Renal pelvis (tissue), 4 donors: ENCODE results near the gene ATG4B. TPM values are rescaled to one million over a fixed set of nuclear protein-coding genes. Genes with fewer than 3 reads are reported as not detected.

Experiments used
- DNase-seq: peaks from one replicate; pipeline ENCODE4 v3.0.0-alpha.2; 2013
- polyA plus RNA-seq, 3 donors: library from polyadenylated mRNA; unstranded; fragments of 120-200 nt; gene quantifications; one replicate each; pipeline ENCODE4 v1.2.1, GENCODE V29; 2013; ENCODE audit not compliant: insufficient read length in 3 of 3

The ATG4B gene
- polyA plus RNA-seq, 3 donors: 83.8 to 106 (median 103) TPM

- peak; percentile 23 for DNase-seq
Observed at GRCh38 chr2:241636182-241637017, 1.1 kb upstream of the ATG4B start.

GRCh38 chr2:241637795-241638660 is 535 bp downstream of the ATG4B start:
- no peak for DNase-seq

- DNase-seq: no peak
Observed at GRCh38 chr2:241638940-241639339, 1.4 kb downstream of the ATG4B start.

- DNase-seq: no peak
Observed at GRCh38 chr2:241639385-241639784, 1.9 kb downstream of the ATG4B start.

- no peak for DNase-seq
Observed at GRCh38 chr2:241640165-241640795, 2.8 kb downstream of the ATG4B start.

- DNase-seq: no peak
Observed at GRCh38 chr2:241641631-241642030, 4.1 kb downstream of the ATG4B start.

- no peak for DNase-seq
Observed at GRCh38 chr2:241645056-241645914, 7.8 kb downstream of the ATG4B start.

GRCh38 chr2:241645915-241646645 is 8.6 kb downstream of the ATG4B start:
- DNase-seq: no peak

- no peak for DNase-seq
Observed at GRCh38 chr2:241648453-241648852, 11.0 kb downstream of the ATG4B start.

- DNase-seq: no peak
Observed at GRCh38 chr2:241649404-241649803, 11.9 kb downstream of the ATG4B start.

- no peak for DNase-seq
Observed at GRCh38 chr2:241649927-241650326, 12.4 kb downstream of the ATG4B start.

GRCh38 chr2:241652142-241652541 is 14.6 kb downstream of the ATG4B start:
- no peak for DNase-seq

- DNase-seq: no peak
Observed at GRCh38 chr2:241652722-241653121, 15.2 kb downstream of the ATG4B start.

- no peak for DNase-seq
Observed at GRCh38 chr2:241653210-241653750, 15.8 kb downstream of the ATG4B start.

- no peak for DNase-seq
Observed at GRCh38 chr2:241654551-241654950, 17.1 kb downstream of the ATG4B start.

GRCh38 chr2:241655516-241656189 is 18.2 kb downstream of the ATG4B start:
- DNase-seq: no peak

- no peak for DNase-seq
Observed at GRCh38 chr2:241656190-241656741, 18.8 kb downstream of the ATG4B start.

GRCh38 chr2:241657786-241658254 is 20.3 kb downstream of the ATG4B start:
- DNase-seq: no peak

- DNase-seq: no peak
Observed at GRCh38 chr2:241658296-241658695, 20.8 kb downstream of the ATG4B start.
